CD4-positive, CD25-positive, alpha-beta regulatory T cell (primary cell): Measurements from ENCODE around the gene INPPL1. TPM values are rescaled to one million over a fixed set of nuclear protein-coding genes. Genes with fewer than 3 reads are reported as not detected.
A peak's percentile ranks its signal among the peaks of the same experiment; 100 is the strongest.

Experiments used
- ATAC-seq, 2 donors: fragments of 150-1000 bp; cut with Tn5 transposase; one replicate each; pipeline ENCODE4 v1.10.0; 2021; ENCODE audit warnings: low read depth in 2 of 2, moderate number of reproducible peaks in 2 of 2, moderate library complexity in 1 of 2
- DNase-seq, 3 donors: peaks; one replicate each; pipeline versions ENCODE4 v3.0.0 to v3.0.0-alpha.2; 2012 to 2022; ENCODE audit warnings: mixed read lengths in 1 of 3
- H3K27ac ChIP-seq: one replicate; pipeline ENCODE4 v1.7.0; 2013; ENCODE audit warnings: mild to moderate bottlenecking, low read length; ENCODE audit not compliant: insufficient read depth, poor library complexity, severe bottlenecking
- H3K27me3 ChIP-seq: one replicate; pipeline ENCODE4 v1.7.0; 2013; ENCODE audit warnings: low read length; ENCODE audit not compliant: control insufficient read depth, insufficient read depth
- H3K36me3 ChIP-seq: one replicate; pipeline ENCODE4 v1.7.0; 2013; ENCODE audit warnings: mild to moderate bottlenecking, low read length, moderate library complexity; ENCODE audit not compliant: control insufficient read depth, insufficient read depth
- H3K4me1 ChIP-seq: 2 replicates; pipeline ENCODE4 v1.7.0; 2013; ENCODE audit warnings: mild to moderate bottlenecking, low read length; ENCODE audit not compliant: insufficient read depth, control insufficient read depth, poor library complexity, severe bottlenecking
- H3K4me3 ChIP-seq: one replicate; pipeline ENCODE4 v1.7.0; 2013; ENCODE audit warnings: low read depth, mild to moderate bottlenecking, low read length, moderate library complexity
- H3K9me3 ChIP-seq, 2 experiments: 1 replicate in 1 of 2; 2 replicates in 1 of 2; pipeline ENCODE4 v1.7.0; 2013; ENCODE audit warnings: low read length in 2 of 2, mild to moderate bottlenecking in 1 of 2, moderate library complexity in 1 of 2; ENCODE audit not compliant: control insufficient read depth in 2 of 2
- H3K27ac Mint-ChIP-seq, 3 donors: one replicate each; pipeline ENCODE4 v1.8.0; 2020 to 2022; ENCODE audit warnings: mild to moderate bottlenecking in 3 of 3, mixed read lengths in 3 of 3, moderate library complexity in 2 of 3
- H3K27me3 Mint-ChIP-seq: one replicate; pipeline ENCODE4 v1.8.0; 2022; ENCODE audit warnings: mild to moderate bottlenecking, mixed read lengths
- H3K36me3 Mint-ChIP-seq: one replicate; pipeline ENCODE4 v1.8.0; 2020; ENCODE audit warnings: mixed read lengths
- H3K4me1 Mint-ChIP-seq, 4 donors: one replicate each; pipeline ENCODE4 v1.8.0; 2020 to 2022; ENCODE audit warnings: mixed read lengths in 4 of 4, mild to moderate bottlenecking in 1 of 4
- H3K4me3 Mint-ChIP-seq, 4 donors: one replicate each; pipeline ENCODE4 v1.8.0; 2020 to 2022; ENCODE audit warnings: mild to moderate bottlenecking in 4 of 4, mixed read lengths in 4 of 4, moderate library complexity in 3 of 4
- H3K9me3 Mint-ChIP-seq, 7 donors: one replicate each; pipeline ENCODE4 v1.8.0; 2020 to 2022; ENCODE audit warnings: mixed read lengths in 7 of 7, mild to moderate bottlenecking in 3 of 7, moderate library complexity in 2 of 7
- polyA plus RNA-seq, 4 donors: library from polyadenylated mRNA; unstranded; fragments of 300-500 nt; fragmentation: Illumina TruSeq; gene quantifications; one replicate each; pipeline ENCODE4 v1.2.3, GENCODE V29; 2021
- total RNA-seq: library from RNA; stranded (reverse); gene quantifications from one replicate; pipeline ENCODE4 v1.2.3, GENCODE V29; 2022

The INPPL1 gene
- total and polyA plus RNA-seq, 5 donors from 2014 or later: 3.6 to 101 (median 4.3) TPM

DNA sequence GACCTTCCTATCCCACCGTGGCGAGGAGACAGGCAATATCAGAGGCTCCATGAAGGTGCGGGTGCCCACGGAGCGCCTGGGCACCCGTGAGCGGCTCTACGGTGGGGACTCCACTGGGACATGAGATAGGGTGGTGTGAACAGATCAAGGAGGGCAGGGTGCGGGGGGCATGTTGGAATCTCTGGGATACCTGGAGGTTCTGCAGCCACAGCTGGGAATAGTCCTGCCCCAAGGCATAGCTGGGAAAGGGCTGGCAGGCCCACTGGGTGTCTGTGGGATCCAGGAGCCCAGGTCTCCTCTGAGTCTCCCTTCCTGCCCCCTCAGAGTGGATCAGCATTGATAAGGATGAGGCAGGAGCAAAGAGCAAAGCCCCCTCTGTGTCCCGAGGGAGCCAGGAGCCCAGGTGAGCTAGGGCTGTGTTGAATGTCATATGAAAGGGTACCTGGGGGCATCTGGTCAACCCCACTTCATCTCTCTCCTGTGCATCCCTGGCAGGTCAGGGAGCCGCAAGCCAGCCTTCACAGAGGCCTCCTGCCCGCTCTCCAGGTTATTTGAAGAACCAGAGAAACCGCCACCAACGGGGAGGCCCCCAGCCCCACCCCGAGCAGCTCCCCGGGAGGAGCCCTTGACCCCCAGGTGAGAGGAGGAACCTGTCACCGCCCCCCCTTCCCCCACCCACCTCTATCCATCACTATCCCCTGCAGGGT, 10.9 kb downstream of the INPPL1 start:
- DNase-seq: no peak
- peaks cover 13% of the 10 kb centered on the region for H3K4me1 ChIP-seq
- H3K27me3 ChIP-seq: no peaks in the 10 kb centered on the region
- H3K4me3 ChIP-seq: no peak overlapping the region
- H3K27ac ChIP-seq: no peak overlapping the region
- no peaks in the 10 kb centered on the region for H3K9me3 ChIP-seq
- Mint-ChIP-seq H3K4me3 (no peak overlapping the region), H3K27me3 (peaks cover 15% of the 10 kb centered on the region), H3K4me1 (peaks cover 4 to 10% (median 5%) of the 10 kb centered on the region in 4 donors), H3K27ac (no peak overlapping the region), H3K9me3 (no peaks in the 10 kb centered on the region), H3K36me3 (peaks cover 24% of the 10 kb centered on the region)
- ATAC-seq: no peak
- H3K36me3 ChIP-seq: peaks cover 38% of the 10 kb centered on the region

DNA sequence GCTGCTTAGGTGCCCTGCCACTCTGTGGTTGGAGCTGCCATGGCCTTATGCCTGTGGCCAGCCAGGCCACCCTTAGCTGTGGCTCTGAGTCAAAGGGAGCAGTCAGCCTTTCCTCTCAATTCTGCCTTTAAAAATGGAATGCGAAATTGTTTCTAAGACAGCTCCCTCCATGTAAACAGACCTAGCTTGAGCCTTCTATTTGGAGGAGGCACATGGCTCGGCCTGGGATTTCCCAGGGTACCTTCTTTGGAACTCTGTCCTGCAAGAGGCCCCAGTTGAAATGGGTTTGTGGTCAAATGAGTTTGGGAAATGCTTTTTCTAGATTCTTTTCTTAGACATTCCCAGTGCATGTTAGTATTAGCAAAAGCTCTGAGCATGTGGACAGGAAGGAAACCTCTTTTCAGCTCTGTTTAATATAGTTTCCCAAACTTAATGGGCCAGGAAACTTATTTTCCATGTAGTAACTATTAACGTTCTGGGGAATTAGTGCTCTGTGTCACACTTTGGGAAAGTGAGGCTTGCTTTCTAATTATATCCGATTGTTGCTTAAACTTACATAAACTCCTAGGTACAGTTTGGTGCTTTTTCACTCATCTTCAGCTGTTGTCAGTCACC, 11.6 kb downstream of the INPPL1 start:
- ATAC-seq: no peak
- H3K36me3 Mint-ChIP-seq: peaks cover 23% of the 10 kb centered on the region

GRCh38 chr11:72236774-72237111, 12.2 kb downstream of the INPPL1 start:
- no peaks in the 10 kb centered on the region for H3K9me3 Mint-ChIP-seq
- DNase-seq (no peak), ATAC-seq (no peak)
- no peak overlapping the region for H3K4me3 Mint-ChIP-seq
- no peak overlapping the region for H3K27ac ChIP-seq
- H3K27me3 Mint-ChIP-seq: peaks cover 27% of the 10 kb centered on the region
- H3K27me3 ChIP-seq: peaks cover 2% of the 10 kb centered on the region
- no peak overlapping the region for H3K4me3 ChIP-seq
- H3K4me1 ChIP-seq: peaks cover 18% of the 10 kb centered on the region
- H3K27ac Mint-ChIP-seq: peak overlapping the region in 1 of 3 donors; percentile 39
- peaks cover 18% of the 10 kb centered on the region for H3K36me3 Mint-ChIP-seq
- peaks cover 5 to 16% (median 10%) of the 10 kb centered on the region in 4 donors for H3K4me1 Mint-ChIP-seq
- H3K36me3 ChIP-seq: peaks cover 32% of the 10 kb centered on the region
- no peaks in the 10 kb centered on the region for H3K9me3 ChIP-seq

More for the DNA sequence above, 11.6 kb downstream of the INPPL1 start:
- Mint-ChIP-seq H3K9me3 (no peaks in the 10 kb centered on the region), H3K27me3 (peaks cover 22% of the 10 kb centered on the region), H3K4me1 (peaks cover 5 to 15% (median 9%) of the 10 kb centered on the region in 4 donors), H3K27ac (peak overlapping the region in 1 of 3 donors; percentile 39), H3K4me3 (no peak overlapping the region)
- Histone ChIP-seq H3K36me3 (peaks cover 37% of the 10 kb centered on the region), H3K4me3 (no peak overlapping the region), H3K27me3 (no peaks in the 10 kb centered on the region), H3K9me3 (no peaks in the 10 kb centered on the region), H3K4me1 (peaks cover 18% of the 10 kb centered on the region), H3K27ac (no peak overlapping the region)
- DNase-seq: no peak

DNA sequence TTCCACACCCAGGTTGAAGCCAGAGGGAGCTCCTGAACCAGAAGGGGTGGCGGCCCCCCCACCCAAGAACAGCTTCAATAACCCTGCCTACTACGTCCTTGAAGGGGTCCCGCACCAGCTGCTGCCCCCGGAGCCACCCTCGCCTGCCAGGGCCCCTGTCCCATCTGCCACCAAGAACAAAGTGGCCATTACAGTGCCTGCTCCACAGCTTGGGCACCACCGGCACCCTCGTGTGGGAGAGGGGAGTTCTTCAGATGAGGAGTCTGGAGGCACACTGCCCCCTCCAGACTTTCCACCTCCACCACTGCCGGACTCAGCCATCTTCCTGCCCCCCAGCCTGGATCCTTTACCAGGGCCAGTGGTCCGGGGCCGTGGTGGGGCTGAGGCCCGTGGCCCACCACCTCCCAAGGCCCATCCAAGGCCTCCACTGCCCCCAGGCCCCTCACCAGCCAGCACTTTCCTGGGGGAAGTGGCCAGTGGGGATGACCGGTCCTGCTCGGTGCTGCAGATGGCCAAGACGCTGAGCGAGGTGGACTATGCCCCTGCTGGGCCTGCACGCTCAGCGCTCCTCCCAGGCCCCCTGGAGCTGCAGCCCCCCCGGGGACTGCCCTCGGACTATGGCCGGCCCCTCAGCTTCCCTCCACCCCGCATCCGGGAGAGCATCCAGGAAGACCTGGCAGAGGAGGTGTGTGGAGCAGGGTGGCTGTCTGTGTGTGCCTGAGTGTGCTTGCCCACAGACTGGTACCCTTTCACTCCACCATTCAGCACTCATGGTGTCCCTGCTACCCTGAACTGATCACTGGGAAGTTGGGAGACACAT, 12.8 kb downstream of the INPPL1 start:
- peaks cover 18% of the 10 kb centered on the region for H3K36me3 Mint-ChIP-seq
- no peak overlapping the region for H3K27ac ChIP-seq
- H3K4me1 Mint-ChIP-seq: peaks cover 5 to 21% (median 13%) of the 10 kb centered on the region in 4 donors
- DNase-seq (no peak), ATAC-seq (no peak)
- H3K4me1 ChIP-seq: peaks cover 18% of the 10 kb centered on the region
- H3K36me3 ChIP-seq: peaks cover 26% of the 10 kb centered on the region
- H3K27me3 ChIP-seq: peaks cover 7% of the 10 kb centered on the region
- no peaks in the 10 kb centered on the region for H3K9me3 ChIP-seq
- H3K4me3 ChIP-seq: no peak overlapping the region
- no peak overlapping the region for H3K27ac Mint-ChIP-seq
- H3K9me3 Mint-ChIP-seq: peaks cover 0 to 3% (median 0%) of the 10 kb centered on the region in 7 donors
- H3K4me3 Mint-ChIP-seq: no peak overlapping the region
- peaks cover 33% of the 10 kb centered on the region for H3K27me3 Mint-ChIP-seq

GRCh38 chr11:72238040-72238450, 13.5 kb downstream of the INPPL1 start:
- Histone ChIP-seq H3K4me3 (no peak overlapping the region), H3K27me3 (peaks cover 8% of the 10 kb centered on the region), H3K36me3 (peaks cover 24% of the 10 kb centered on the region), H3K4me1 (peaks cover 18% of the 10 kb centered on the region), H3K9me3 (no peaks in the 10 kb centered on the region), H3K27ac (no peak overlapping the region)
- no peak overlapping the region for H3K4me3 Mint-ChIP-seq
- DNase-seq (peak in 2 of 3 donors; percentile 42 to 54), ATAC-seq (peak; percentile 31 to 42)
- H3K27me3 Mint-ChIP-seq: peaks cover 40% of the 10 kb centered on the region
- H3K36me3 Mint-ChIP-seq: peaks cover 18% of the 10 kb centered on the region
- H3K27ac Mint-ChIP-seq: no peak overlapping the region
- H3K9me3 Mint-ChIP-seq: peaks cover 0 to 3% (median 0%) of the 10 kb centered on the region in 7 donors
- peaks cover 5 to 27% (median 14%) of the 10 kb centered on the region in 4 donors for H3K4me1 Mint-ChIP-seq

DNA sequence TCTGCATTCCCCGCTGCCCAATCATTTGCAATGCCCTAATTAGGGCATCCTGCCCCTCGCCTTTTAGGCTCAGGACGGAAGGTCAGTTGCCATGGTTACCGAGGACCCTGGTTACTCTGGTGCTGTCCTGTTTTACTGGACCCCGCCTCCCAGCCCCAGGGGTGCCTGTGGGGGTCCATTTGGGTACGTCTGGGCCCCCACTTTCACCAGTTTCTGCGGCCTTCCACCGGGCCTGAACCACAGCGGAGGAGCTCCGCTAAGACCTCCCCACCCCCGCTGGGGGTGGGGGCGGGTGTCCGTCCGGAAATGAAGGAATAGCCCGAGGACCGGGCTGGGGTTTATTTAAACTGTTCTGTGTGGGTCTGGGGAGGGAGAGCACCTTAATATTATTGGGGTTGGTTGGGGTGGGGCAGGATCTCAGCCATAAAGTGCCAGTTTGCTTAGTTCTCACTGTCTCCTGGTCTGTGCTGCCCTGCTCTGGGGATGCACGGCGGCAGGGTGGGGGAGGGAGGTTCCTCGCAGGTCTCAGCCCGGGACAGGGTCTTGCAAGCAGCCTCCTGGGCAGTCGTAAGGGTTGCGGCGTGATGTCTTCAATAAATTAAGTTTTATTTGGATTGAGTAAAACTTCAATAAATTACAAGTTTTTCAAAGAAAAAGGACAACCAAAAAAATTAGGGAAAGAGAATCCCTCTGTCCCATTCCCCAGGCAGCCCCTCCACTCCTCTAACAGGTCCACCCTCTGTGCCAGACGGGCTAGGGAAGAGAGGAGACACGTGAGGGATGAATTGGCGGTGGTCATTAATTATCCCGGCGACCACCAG, 14.1 kb downstream of the INPPL1 start:
- Mint-ChIP-seq H3K36me3 (peaks cover 15% of the 10 kb centered on the region), H3K27me3 (peaks cover 45% of the 10 kb centered on the region), H3K4me1 (peaks cover 5 to 31% (median 17%) of the 10 kb centered on the region in 4 donors), H3K27ac (peak overlapping the region in 1 of 3 donors; percentile 76), H3K4me3 (peak overlapping the region in 1 of 4 donors; percentile 16), H3K9me3 (peaks cover 0 to 3% (median 0%) of the 10 kb centered on the region in 7 donors)
- Histone ChIP-seq H3K36me3 (peaks cover 19% of the 10 kb centered on the region), H3K27me3 (peaks cover 12% of the 10 kb centered on the region), H3K27ac (no peak overlapping the region), H3K4me3 (no peak overlapping the region), H3K9me3 (no peaks in the 10 kb centered on the region), H3K4me1 (peaks cover 21% of the 10 kb centered on the region)
- ATAC-seq (no peak), DNase-seq (no peak)

DNA sequence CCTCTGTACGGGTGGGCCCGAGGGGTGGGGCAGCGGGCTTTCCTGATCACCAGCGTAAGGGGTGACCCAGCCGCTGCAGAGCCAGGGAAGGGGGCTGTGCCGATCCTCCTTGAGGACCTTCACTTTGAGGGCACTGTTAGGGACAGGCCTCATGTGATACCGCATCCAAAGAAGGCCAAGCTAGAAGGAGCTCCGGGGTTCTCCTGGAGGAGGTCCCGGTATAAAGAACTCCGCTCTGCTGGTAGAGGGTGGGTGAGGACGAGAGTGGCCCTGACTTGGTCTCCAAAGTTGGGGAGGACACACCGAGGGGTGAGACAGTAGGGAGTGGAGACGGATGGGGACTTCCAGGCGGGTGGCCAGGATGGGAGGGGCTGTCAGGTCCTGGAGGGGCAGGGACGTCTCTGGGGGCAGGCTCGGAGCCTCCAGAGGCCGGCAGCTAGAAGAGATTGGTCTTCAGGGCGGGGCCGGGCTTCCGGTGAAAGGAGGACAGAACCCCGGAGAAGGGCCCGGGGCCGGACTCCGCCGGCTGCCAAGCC, 14.8 kb downstream of the INPPL1 start:
- ATAC-seq: no peak
- H3K27ac Mint-ChIP-seq: no peak overlapping the region
- Histone ChIP-seq H3K9me3 (no peaks in the 10 kb centered on the region), H3K27ac (no peak overlapping the region), H3K36me3 (peaks cover 13% of the 10 kb centered on the region), H3K27me3 (peaks cover 12% of the 10 kb centered on the region), H3K4me3 (no peak overlapping the region), H3K4me1 (peaks cover 24% of the 10 kb centered on the region)
- no peak for DNase-seq
- peaks cover 5 to 32% (median 17%) of the 10 kb centered on the region in 4 donors for H3K4me1 Mint-ChIP-seq
- H3K4me3 Mint-ChIP-seq: peak overlapping the region in 1 of 4 donors; percentile 16
- peaks cover 45% of the 10 kb centered on the region for H3K27me3 Mint-ChIP-seq
- peaks cover 10% of the 10 kb centered on the region for H3K36me3 Mint-ChIP-seq
- H3K9me3 Mint-ChIP-seq: peaks cover 0 to 3% (median 0%) of the 10 kb centered on the region in 7 donors
